ENCODE measurements around the gene ZNF433. TPM values are rescaled to one million over a fixed set of nuclear protein-coding genes. Genes with fewer than 3 reads are reported as not detected.

The ZNF433 gene
- total and polyA plus RNA-seq, 9 donors: 3.2 to 6.4 (median 3.8) TPM

DNA sequence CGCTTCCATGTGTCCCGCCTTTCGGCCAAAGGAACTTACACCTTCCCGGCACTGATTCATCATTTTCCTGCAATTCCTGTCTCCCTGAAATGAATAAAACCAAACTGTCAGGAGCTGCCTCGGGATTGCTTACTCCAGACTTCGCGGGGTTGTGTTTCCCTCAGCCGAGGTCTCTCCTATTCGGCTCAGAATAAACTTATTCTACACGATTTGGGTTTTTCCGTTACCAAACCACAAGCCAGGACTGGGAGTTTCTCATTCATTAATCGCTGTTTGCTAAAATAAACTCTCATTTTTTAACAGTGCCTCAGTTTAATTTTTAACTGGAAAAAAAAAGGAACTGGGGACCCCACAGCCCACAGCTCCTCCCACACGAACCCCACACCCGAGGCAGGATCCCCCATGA is 16.6 kb upstream of the ZNF433 start:
- 1% methylated on average over 13 of the region's 14 CpGs for WGBS (ENCODE audit: insufficient coverage)
- peak overlapping the region; percentile 40 for H3K27ac ChIP-seq (ENCODE audit: low read length)
- H3K4me1 ChIP-seq (ENCODE audit: control insufficient read depth, insufficient read depth, low read length): peaks cover 6% of the 10 kb centered on the region
- H3K36me3 ChIP-seq (ENCODE audit: control insufficient read depth, insufficient read depth, low read length): no peaks in the 10 kb centered on the region
- DNase-seq: no peak
- peaks cover 3% of the 10 kb centered on the region for H3K27me3 ChIP-seq (ENCODE audit: control insufficient read depth, insufficient read depth, low read length)
- peak overlapping the region; percentile 78 for H3K4me3 ChIP-seq (ENCODE audit: low read length)
- no peaks in the 10 kb centered on the region for H3K9me3 ChIP-seq (replicated peaks; ENCODE audit: control insufficient read depth, low read depth, low read length)

DNA sequence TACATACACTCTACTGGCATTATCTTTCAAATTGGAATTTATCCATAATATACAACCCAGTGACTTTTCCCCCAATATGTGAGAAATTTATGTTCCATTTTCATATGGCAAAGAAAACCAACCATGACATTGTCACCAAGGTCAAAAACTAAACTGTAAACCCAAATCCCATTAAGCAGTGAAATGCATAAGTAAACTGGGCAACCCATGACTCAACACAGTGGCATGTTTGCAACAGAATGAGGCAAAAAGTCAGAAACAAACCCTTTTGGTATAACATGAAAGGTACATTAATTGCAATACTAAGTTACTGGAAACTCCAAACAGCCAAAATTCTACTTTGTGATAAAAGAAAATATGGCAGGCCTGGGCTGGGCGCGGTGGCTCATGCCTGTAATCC is 12.4 kb upstream of the ZNF433 start:
- Histone ChIP-seq H3K27me3 (ENCODE audit: control insufficient read depth, insufficient read depth, low read length) (no peaks in the 10 kb centered on the region), H3K27ac (ENCODE audit: low read length) (no peak overlapping the region), H3K9me3 (replicated peaks; ENCODE audit: control insufficient read depth, low read depth, low read length) (peaks cover 24% of the 10 kb centered on the region), H3K4me1 (ENCODE audit: control insufficient read depth, insufficient read depth, low read length) (peaks cover 6% of the 10 kb centered on the region), H3K36me3 (ENCODE audit: control insufficient read depth, insufficient read depth, low read length) (no peaks in the 10 kb centered on the region), H3K4me3 (ENCODE audit: low read length) (no peak overlapping the region)
- no peak for DNase-seq
- 100% methylated on average over 2 of the region's 2 CpGs for WGBS (ENCODE audit: insufficient coverage)

DNA sequence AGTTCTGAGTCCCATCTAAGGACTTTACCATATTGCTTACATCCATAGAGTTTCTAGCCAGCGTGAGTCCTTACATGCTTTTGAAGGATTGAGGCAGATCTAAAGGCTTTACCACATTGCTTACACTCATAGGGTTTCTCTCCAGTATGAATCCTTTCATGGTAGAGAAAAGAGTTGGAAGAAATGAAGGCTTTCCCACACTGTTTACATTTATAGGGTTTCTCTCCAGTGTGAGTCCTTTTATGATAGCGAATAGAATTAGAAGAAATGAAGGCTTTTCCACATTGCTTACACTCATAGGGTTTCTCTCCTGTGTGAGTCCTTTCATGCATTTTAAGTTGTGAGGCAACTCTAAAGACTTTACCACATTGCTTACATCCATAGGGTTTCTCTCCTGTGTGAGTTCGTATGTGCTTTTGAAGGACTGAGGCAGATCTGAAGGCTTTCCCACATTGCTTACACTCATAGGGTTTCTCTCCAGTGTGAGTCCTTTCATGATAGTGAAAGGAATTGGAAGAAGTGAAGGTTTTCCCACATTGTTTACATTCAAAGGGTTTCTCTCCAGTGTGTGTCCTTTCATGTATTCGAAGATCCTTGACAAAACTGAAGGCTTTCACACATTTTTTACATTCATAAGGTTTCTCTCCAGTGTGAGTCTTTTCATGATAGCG is 8.4 kb upstream of the ZNF433 start:
- Histone ChIP-seq H3K27ac (ENCODE audit: low read length) (no peak overlapping the region), H3K4me3 (ENCODE audit: low read length) (no peak overlapping the region), H3K36me3 (ENCODE audit: control insufficient read depth, insufficient read depth, low read length) (no peaks in the 10 kb centered on the region), H3K27me3 (ENCODE audit: control insufficient read depth, insufficient read depth, low read length) (no peaks in the 10 kb centered on the region), H3K9me3 (replicated peaks; ENCODE audit: control insufficient read depth, low read depth, low read length) (peaks cover 33% of the 10 kb centered on the region), H3K4me1 (ENCODE audit: control insufficient read depth, insufficient read depth, low read length) (no peaks in the 10 kb centered on the region)
- no CpG with 5 or more reads among the region's 5 CpGs for WGBS (ENCODE audit: insufficient coverage)
- DNase-seq: no peak

DNA sequence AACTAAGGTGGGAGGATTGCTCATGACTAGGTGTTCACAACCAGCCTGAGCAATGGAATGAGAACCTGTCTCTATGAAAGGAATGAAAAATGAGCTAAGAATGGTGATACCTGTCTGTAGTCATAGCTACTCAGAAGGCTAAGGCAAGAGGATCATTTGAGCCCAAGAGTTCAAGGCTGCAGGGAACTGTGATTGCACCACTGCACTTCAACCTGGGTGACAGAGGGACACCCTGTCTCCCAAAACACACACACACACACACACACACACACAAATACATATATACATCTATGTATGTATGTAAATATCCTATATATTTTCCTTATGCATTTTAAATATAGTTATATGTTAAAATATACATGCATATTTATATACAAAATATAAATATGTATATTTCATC is 7.4 kb upstream of the ZNF433 start:
- peaks cover 33% of the 10 kb centered on the region for H3K9me3 ChIP-seq (replicated peaks; ENCODE audit: control insufficient read depth, low read depth, low read length)

DNA sequence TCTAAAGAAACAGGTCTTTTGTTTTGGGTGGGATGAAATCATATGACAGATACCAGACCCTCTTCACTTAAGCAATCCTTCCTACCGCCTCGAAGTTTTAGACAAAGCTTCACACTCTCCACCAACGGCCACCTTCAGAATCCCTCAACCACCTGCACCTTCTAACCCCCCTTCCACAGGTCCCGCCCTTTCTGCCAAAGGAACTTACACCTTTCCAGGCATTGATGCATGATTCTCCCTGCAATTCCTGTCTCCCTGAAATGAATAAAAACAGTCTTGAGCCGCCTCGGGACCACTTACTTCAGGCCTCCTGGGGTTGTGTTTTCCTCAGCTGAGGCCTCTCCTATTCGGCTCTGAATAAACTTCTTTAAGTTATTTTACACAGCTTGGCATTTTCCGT is 859 bp downstream of the ZNF433 start:
- Histone ChIP-seq H3K36me3 (ENCODE audit: control insufficient read depth, insufficient read depth, low read length) (no peaks in the 10 kb centered on the region), H3K4me1 (ENCODE audit: control insufficient read depth, insufficient read depth, low read length) (peaks cover 10% of the 10 kb centered on the region), H3K4me3 (ENCODE audit: low read length) (peak overlapping the region; percentile 79), H3K9me3 (replicated peaks; ENCODE audit: control insufficient read depth, low read depth, low read length) (no peaks in the 10 kb centered on the region), H3K27me3 (ENCODE audit: control insufficient read depth, insufficient read depth, low read length) (no peaks in the 10 kb centered on the region), H3K27ac (ENCODE audit: low read length) (no peak overlapping the region)
- no peak for DNase-seq
- WGBS (ENCODE audit: insufficient coverage): 15% methylated on average over 4 of the region's 8 CpGs

More for the DNA sequence above, 7.4 kb upstream of the ZNF433 start:
- Histone ChIP-seq H3K4me1 (ENCODE audit: control insufficient read depth, insufficient read depth, low read length) (no peaks in the 10 kb centered on the region), H3K27me3 (ENCODE audit: control insufficient read depth, insufficient read depth, low read length) (no peaks in the 10 kb centered on the region), H3K36me3 (ENCODE audit: control insufficient read depth, insufficient read depth, low read length) (no peaks in the 10 kb centered on the region), H3K4me3 (ENCODE audit: low read length) (no peak overlapping the region), H3K27ac (ENCODE audit: low read length) (no peak overlapping the region)
- no peak for DNase-seq

DNA sequence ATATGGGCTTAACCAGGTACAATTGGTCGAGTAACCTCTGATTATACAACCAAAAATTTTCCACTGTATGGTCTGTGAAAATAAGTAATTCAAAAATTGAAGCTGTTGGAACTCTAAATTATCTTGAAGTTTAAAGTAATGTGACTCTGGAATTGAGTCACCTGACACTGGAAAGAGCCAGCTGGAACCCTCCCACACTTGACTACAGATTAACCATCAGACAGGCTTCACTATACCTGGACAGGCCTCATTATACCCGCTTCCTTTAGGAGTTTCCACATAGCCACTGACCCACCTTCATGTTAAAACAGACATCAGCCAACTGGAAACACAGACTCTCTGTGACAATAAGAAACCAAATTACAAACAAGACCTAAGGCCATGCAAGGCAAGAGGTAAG is 1.3 kb downstream of the ZNF433 start:
- H3K4me1 ChIP-seq (ENCODE audit: control insufficient read depth, insufficient read depth, low read length): peaks cover 10% of the 10 kb centered on the region
- 86% methylated on average over 1 of the region's 2 CpGs for WGBS (ENCODE audit: insufficient coverage)
- H3K4me3 ChIP-seq (ENCODE audit: low read length): no peak overlapping the region
- H3K9me3 ChIP-seq (replicated peaks; ENCODE audit: control insufficient read depth, low read depth, low read length): no peaks in the 10 kb centered on the region
- DNase-seq: no peak
- H3K36me3 ChIP-seq (ENCODE audit: control insufficient read depth, insufficient read depth, low read length): no peaks in the 10 kb centered on the region
- no peak overlapping the region for H3K27ac ChIP-seq (ENCODE audit: low read length)
- no peaks in the 10 kb centered on the region for H3K27me3 ChIP-seq (ENCODE audit: control insufficient read depth, insufficient read depth, low read length)

DNA sequence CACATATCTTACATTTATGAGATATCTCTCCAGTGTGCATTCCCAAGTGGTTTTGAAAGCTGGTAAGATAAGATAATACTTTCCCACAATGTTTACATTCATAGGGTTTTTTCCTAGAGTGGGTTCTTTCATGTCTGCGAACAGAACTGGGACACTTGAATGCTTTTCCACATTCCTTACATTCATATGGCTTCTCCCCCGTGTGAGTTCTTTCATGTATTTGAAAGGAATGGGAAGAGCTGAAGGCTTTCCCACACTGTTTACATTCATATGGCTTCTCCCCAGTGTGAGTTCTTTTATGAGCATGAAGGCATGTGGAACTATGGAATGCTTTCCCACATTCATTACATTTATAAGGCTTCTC is 19.7 kb downstream of the ZNF433 start:
- Histone ChIP-seq H3K27ac (ENCODE audit: low read length) (no peak overlapping the region), H3K4me1 (ENCODE audit: control insufficient read depth, insufficient read depth, low read length) (no peaks in the 10 kb centered on the region), H3K4me3 (ENCODE audit: low read length) (no peak overlapping the region), H3K36me3 (ENCODE audit: control insufficient read depth, insufficient read depth, low read length) (peaks cover 44% of the 10 kb centered on the region), H3K27me3 (ENCODE audit: control insufficient read depth, insufficient read depth, low read length) (no peaks in the 10 kb centered on the region), H3K9me3 (replicated peaks; ENCODE audit: control insufficient read depth, low read depth, low read length) (peaks cover 78% of the 10 kb centered on the region)
- no CpG with 5 or more reads among the region's 2 CpGs for whole genome bisulfite sequencing (ENCODE audit: insufficient coverage)
- DNase-seq: no peak

DNA sequence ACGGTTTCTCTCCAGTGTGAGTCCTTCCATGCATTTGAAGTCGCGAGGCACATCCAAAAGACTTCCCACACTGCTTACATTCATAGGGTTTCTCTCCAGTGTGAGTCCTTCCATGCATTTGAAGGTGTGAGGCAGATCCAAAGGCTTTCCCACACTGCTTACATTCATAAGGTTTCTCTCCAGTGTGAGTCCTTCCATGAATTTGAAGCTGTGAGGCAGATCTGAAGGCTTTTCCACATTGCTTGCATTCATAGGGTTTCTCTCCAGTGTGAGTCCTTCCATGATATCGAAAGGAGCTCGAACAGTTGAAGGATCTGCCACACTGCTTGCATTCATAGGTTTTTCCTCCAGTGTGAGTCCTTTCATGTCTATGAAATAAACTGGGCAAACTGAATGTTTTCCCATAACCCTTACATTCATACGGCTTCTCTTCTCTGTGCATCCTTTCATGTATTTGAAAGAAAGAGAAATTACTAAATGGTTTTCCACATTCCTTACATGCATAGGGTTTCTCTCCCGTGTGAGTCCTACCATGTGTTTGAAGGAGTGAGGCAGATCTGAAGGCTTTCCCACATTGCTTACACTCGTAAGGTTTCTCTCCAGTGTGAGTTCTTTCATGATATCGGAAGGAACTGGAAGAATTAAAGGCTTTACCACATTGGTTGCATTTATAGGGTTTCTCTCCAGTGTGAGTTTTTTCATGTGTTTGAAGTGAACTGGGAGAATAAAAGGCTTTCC is 20.3 kb downstream of the ZNF433 start:
- 96% methylated on average over 3 of the region's 9 CpGs for WGBS (ENCODE audit: insufficient coverage)
- Histone ChIP-seq H3K36me3 (ENCODE audit: control insufficient read depth, insufficient read depth, low read length) (peaks cover 44% of the 10 kb centered on the region), H3K9me3 (replicated peaks; ENCODE audit: control insufficient read depth, low read depth, low read length) (peaks cover 74% of the 10 kb centered on the region)

DNA sequence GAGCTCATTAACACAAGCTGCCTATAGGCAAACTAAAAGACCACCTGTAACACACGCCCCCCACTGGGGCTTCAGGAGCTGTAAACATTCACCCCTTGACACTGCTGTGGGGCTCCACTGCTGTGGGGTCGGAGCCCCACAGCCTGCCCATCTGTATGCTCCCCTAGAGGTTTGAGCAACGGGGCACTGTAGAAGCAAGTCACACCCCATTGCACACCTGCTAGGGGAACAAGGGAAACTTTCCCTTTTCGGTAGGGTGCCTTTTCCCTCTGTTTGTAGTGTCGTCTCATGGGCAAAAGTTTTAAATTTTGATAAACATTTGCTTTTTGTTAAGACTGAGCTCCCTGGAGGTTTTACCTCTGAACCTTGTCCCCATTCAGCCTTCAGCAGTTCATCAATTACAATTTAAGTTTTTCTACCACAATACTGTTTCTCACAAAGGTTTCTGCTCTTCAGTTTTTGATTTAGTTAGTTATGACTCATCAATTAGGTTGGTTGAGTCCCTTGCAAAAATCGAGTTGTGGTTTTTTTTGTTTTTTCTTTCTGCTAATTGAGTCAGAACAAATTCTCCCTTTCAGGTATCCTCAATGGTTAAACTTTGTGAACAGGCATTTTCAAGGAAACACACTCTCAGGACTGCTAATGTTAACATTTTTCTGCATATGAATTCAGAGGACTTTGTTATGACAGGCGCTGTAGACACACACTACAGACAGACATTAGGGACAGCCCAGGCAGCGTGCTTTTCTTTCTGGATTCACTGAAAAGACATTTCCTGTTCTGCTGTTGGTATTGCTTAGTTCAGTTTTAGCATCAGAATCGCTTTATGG is 35.1 kb downstream of the ZNF433 start:
- Histone ChIP-seq H3K4me1 (ENCODE audit: control insufficient read depth, insufficient read depth, low read length) (no peaks in the 10 kb centered on the region), H3K27me3 (ENCODE audit: control insufficient read depth, insufficient read depth, low read length) (no peaks in the 10 kb centered on the region), H3K4me3 (ENCODE audit: low read length) (no peak overlapping the region), H3K36me3 (ENCODE audit: control insufficient read depth, insufficient read depth, low read length) (peaks cover 2% of the 10 kb centered on the region), H3K27ac (ENCODE audit: low read length) (no peak overlapping the region), H3K9me3 (replicated peaks; ENCODE audit: control insufficient read depth, low read depth, low read length) (no peaks in the 10 kb centered on the region)
- DNase-seq: no peak
- 71% methylated on average over 3 of the region's 9 CpGs for WGBS (ENCODE audit: insufficient coverage)

More for the DNA sequence above, 20.3 kb downstream of the ZNF433 start:
- H3K27ac ChIP-seq (ENCODE audit: low read length): no peak overlapping the region
- no peaks in the 10 kb centered on the region for H3K4me1 ChIP-seq (ENCODE audit: control insufficient read depth, insufficient read depth, low read length)
- no peak for DNase-seq
- no peaks in the 10 kb centered on the region for H3K27me3 ChIP-seq (ENCODE audit: control insufficient read depth, insufficient read depth, low read length)
- H3K4me3 ChIP-seq (ENCODE audit: low read length): no peak overlapping the region

DNA sequence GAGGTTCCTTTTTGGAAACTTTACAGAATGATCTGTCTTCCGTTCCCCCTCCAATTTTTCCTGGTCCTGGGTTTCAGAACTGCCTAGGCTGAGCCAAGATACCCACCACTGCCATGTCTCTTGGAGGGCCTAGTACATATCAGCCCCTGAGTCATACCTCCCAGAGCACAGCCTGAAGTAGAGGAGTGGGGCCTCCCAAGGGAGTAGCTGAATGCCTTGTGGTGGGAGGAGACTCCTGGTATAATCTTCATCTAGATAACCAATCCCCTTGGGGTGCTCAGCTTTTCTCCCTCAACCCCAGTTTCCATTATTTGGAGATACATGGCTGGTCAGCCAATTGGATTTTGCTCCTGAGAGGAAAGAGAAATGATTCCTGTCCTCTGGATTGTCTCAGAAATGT is 40.3 kb downstream of the ZNF433 start:
- Histone ChIP-seq H3K9me3 (replicated peaks; ENCODE audit: control insufficient read depth, low read depth, low read length) (no peaks in the 10 kb centered on the region), H3K4me1 (ENCODE audit: control insufficient read depth, insufficient read depth, low read length) (no peaks in the 10 kb centered on the region), H3K36me3 (ENCODE audit: control insufficient read depth, insufficient read depth, low read length) (no peaks in the 10 kb centered on the region), H3K4me3 (ENCODE audit: low read length) (no peak overlapping the region), H3K27ac (ENCODE audit: low read length) (no peak overlapping the region), H3K27me3 (ENCODE audit: control insufficient read depth, insufficient read depth, low read length) (no peaks in the 10 kb centered on the region)
- no CpG with 5 or more reads among the region's 1 CpG for WGBS (ENCODE audit: insufficient coverage)
- no peak for DNase-seq

All from muscle of leg (tissue), 11 donors.